Smooth muscle cell (in vitro differentiated cells): ENCODE data around the gene TTC9. TPM values are rescaled to one million over a fixed set of nuclear protein-coding genes. Genes with fewer than 3 reads are reported as not detected.

Experiments used
- DNase-seq: peaks from one replicate; lab custom pipeline; 2025; ENCODE audit not compliant: unreplicated experiment; lab: John Stamatoyannopoulos, UW
- H2AFZ ChIP-seq: fragments of 200-600 bp; sonication (generic); 2 replicates; pipeline ENCODE4 v1.6.0; 2016; ENCODE audit warnings: antibody characterized with exemption, low read depth, mild to moderate bottlenecking
- H3F3A ChIP-seq: fragments of 200-600 bp; sonication (generic); 2 replicates; pipeline ENCODE4 v1.6.0; 2017; ENCODE audit warnings: antibody characterized with exemption, low read depth
- H3K27ac ChIP-seq: fragments of 200-600 bp; sonication (generic); 2 replicates; pipeline ENCODE4 v1.5.1; 2016; ENCODE audit warnings: low read depth, mild to moderate bottlenecking
- H3K27me3 ChIP-seq: fragments of 200-600 bp; sonication (generic); 2 replicates; pipeline ENCODE4 v1.6.1; 2016; ENCODE audit warnings: low read depth, mild to moderate bottlenecking
- H3K36me3 ChIP-seq: fragments of 200-600 bp; sonication (generic); 2 replicates; pipeline ENCODE4 v1.5.1; 2016; ENCODE audit warnings: low read depth
- H3K4me1 ChIP-seq: fragments of 200-600 bp; sonication (generic); 2 replicates; pipeline ENCODE4 v1.5.1; 2016; ENCODE audit warnings: low read depth
- H3K4me2 ChIP-seq: fragments of 200-600 bp; sonication (generic); 2 replicates; pipeline ENCODE4 v1.6.0; 2016; ENCODE audit warnings: mild to moderate bottlenecking
- H3K4me3 ChIP-seq: fragments of 200-600 bp; sonication (generic); 2 replicates; pipeline ENCODE4 v1.5.1; 2016; ENCODE audit warnings: mild to moderate bottlenecking
- H3K79me2 ChIP-seq: fragments of 200-600 bp; sonication (generic); 2 replicates; pipeline ENCODE4 v1.6.0; 2016; ENCODE audit warnings: low read depth, mild to moderate bottlenecking
- H3K9ac ChIP-seq: fragments of 200-600 bp; sonication (generic); 2 replicates; pipeline ENCODE4 v1.6.0; 2016; ENCODE audit warnings: low read depth
- H3K9me3 ChIP-seq: fragments of 200-600 bp; sonication (generic); replicated peaks from 2 replicates; pipeline ENCODE4 v1.5.1; 2016; ENCODE audit warnings: low read depth
- H4K20me1 ChIP-seq: fragments of 200-600 bp; sonication (generic); 2 replicates; pipeline ENCODE4 v1.6.0; 2016; ENCODE audit warnings: low read depth
- WGBS: methylation state at CpG from one replicate; pipeline ENCODE4 v1.1.7; 2016; ENCODE audit warnings: low lambda C conversion rate; 5-methylcytosine and 5-hydroxymethylcytosine counted together
- polyA plus RNA-seq: library from polyadenylated mRNA; unstranded; fragments of >200 nt; fragmentation: Nextera tagmentation; extraction: Ambion mirVana; gene quantifications from 2 replicates; pipeline ENCODE4 v1.2.1, GENCODE V29; 2016
- total RNA-seq: library from RNA; depleted of rRNA; stranded (reverse); fragments of >200 nt; gene quantifications from 2 replicates; pipeline ENCODE4 v1.2.3, GENCODE V29; 2014
- TF ChIP-seq, protein P1 (sequence below): fragments of 200-600 bp; sonication (generic); IDR thresholded peaks from 2 replicates; pipeline ENCODE4 v1.5.1; 2017; ENCODE audit warnings: borderline replicate concordance, mild to moderate bottlenecking, antibody characterized with exemption; ENCODE audit not compliant: insufficient read depth, poor library complexity, severe bottlenecking

Gene TTC9
- total and polyA plus RNA-seq, 2 experiments from 2014 or later = 1.2 to 4.4 TPM

- Histone ChIP-seq H3K4me1 (no peaks in the 10 kb centered on the region), H3K27ac (no peak overlapping the region), H3F3A (peaks cover 3% of the 10 kb centered on the region), H3K4me2 (no peak overlapping the region), H3K79me2 (no peaks in the 10 kb centered on the region), H2AFZ (no peak overlapping the region), H3K27me3 (no peaks in the 10 kb centered on the region), H3K4me3 (no peak overlapping the region), H3K9me3 (no peaks in the 10 kb centered on the region), H3K9ac (no peak overlapping the region), H3K36me3 (no peaks in the 10 kb centered on the region), H4K20me1 (no peaks in the 10 kb centered on the region)
- TF ChIP-seq, protein P1, sequence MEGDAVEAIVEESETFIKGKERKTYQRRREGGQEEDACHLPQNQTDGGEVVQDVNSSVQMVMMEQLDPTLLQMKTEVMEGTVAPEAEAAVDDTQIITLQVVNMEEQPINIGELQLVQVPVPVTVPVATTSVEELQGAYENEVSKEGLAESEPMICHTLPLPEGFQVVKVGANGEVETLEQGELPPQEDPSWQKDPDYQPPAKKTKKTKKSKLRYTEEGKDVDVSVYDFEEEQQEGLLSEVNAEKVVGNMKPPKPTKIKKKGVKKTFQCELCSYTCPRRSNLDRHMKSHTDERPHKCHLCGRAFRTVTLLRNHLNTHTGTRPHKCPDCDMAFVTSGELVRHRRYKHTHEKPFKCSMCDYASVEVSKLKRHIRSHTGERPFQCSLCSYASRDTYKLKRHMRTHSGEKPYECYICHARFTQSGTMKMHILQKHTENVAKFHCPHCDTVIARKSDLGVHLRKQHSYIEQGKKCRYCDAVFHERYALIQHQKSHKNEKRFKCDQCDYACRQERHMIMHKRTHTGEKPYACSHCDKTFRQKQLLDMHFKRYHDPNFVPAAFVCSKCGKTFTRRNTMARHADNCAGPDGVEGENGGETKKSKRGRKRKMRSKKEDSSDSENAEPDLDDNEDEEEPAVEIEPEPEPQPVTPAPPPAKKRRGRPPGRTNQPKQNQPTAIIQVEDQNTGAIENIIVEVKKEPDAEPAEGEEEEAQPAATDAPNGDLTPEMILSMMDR = no peak
- WGBS = 96% methylated on average over 1 of the region's 1 CpG
- no peak for DNase-seq
Observed at GRCh38 chr14:70704960-70705359, 63.2 kb downstream of the TTC9 start.

DNA sequence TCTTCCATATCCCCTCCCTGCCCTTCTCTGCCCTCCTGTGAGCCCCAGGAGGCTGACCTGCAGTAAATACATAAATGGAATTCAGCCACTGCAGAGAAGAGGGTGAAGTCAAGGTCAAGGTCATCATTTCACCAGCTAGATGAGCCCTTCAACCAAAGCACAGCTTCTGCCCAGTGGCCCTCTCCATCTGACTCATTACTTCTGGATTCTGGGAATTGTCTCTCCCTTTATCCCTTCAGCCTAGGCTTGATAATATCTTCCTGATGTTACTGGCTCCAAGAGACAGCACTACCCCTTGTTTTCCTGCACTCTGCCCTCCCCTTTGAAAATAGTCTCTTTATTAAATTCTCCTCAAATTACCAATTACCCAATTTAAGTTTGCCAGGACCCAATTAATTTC is 64.5 kb downstream of the TTC9 start:
- H3K9me3 ChIP-seq = no peaks in the 10 kb centered on the region
- no peaks in the 10 kb centered on the region for H3K79me2 ChIP-seq
- H3K36me3 ChIP-seq = no peaks in the 10 kb centered on the region
- no peak overlapping the region for H3K4me3 ChIP-seq
- H3K9ac ChIP-seq = no peak overlapping the region
- no peaks in the 10 kb centered on the region for H3K27me3 ChIP-seq
- no peaks in the 10 kb centered on the region for H3K4me1 ChIP-seq
- TF ChIP-seq, protein P1 = no peak
- H3K4me2 ChIP-seq = peak overlapping the region; percentile 23
- H3K27ac ChIP-seq = peak overlapping the region; percentile 48
- H2AFZ ChIP-seq = no peak overlapping the region
- H3F3A ChIP-seq = peaks cover 3% of the 10 kb centered on the region
- no peak for DNase-seq
- no peaks in the 10 kb centered on the region for H4K20me1 ChIP-seq

DNA sequence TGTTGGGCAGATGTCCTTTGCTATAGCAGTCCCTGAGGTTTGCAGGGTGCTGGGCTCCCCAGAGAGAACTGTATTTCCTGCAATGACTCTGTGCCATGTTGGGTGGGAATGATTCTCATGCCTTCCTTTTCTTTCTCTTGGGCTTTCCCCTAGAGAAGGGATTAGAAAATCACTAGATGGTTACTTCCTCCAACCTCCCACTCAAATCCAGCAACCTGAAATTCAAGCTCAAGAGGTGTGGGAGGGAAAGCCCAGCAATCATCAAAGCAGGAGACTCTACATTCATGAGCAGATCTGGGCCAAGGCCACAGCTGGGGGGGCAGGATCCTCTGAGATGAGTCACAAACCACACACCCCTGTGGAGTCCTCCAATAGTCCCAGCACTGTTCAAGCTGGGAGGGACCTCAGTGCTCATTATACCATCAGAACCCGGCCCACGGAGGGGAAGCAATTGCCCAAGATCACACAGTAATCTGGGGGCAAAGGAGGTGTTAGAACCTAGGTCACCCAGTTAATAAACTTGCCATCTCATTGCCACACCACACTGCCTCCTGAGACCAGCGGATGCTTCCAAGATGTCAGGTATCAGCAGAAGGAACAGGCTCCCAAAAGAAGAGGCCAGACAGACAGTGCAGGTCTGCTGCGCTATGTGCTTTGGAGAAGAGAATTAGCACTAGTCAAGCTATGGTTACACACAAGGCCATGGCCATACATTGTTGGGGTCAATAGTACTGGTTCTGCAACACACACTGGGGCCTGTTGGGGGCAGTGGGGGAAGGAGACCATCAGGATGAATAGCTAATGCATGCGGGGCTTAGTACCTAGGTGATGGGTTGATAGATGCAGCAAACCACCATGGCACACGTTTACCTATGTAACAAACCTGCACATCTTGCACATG is 65.7 kb downstream of the TTC9 start:
- TF ChIP-seq, protein P1 = no peak
- WGBS = 68% methylated on average over 6 of the region's 6 CpGs
- H3K9ac ChIP-seq = no peak overlapping the region
- H4K20me1 ChIP-seq = no peaks in the 10 kb centered on the region
- H3K79me2 ChIP-seq = no peaks in the 10 kb centered on the region
- no peaks in the 10 kb centered on the region for H3K36me3 ChIP-seq
- H2AFZ ChIP-seq = no peak overlapping the region
- no peaks in the 10 kb centered on the region for H3K9me3 ChIP-seq
- H3K27ac ChIP-seq = peak overlapping the region; percentile 48
- peaks cover 3% of the 10 kb centered on the region for H3F3A ChIP-seq
- no peak for DNase-seq
- H3K4me2 ChIP-seq = peak overlapping the region; percentile 23
- H3K4me3 ChIP-seq = no peak overlapping the region
- H3K27me3 ChIP-seq = no peaks in the 10 kb centered on the region
- H3K4me1 ChIP-seq = no peaks in the 10 kb centered on the region
